SK-N-SH treated with all-trans-retinoic acid at 6 μM for 48 hours (cell line): Measurements from ENCODE around the gene RNF169.

Source experiments
- ATAC-seq: fragments of 200-7000 bp; cut with Tn5 transposase; 3 replicates; pipeline ENCODE4 v1.9.1; 2020; ENCODE audit warnings: mild to moderate bottlenecking, moderate library complexity
- ARNTL ChIP-seq: fragments of 450-650 bp; formaldehyde crosslinking; IDR thresholded peaks from 2 replicates; pipeline ENCODE4 v1.5.0; 2020; ENCODE audit warnings: low read depth, mild to moderate bottlenecking, moderate library complexity, borderline replicate concordance
- BACH2 ChIP-seq: fragments of 250-450 bp; sonication (Bioruptor Pico); IDR thresholded peaks from 2 replicates; pipeline ENCODE4 v1.9.0; 2021; ENCODE audit warnings: mild to moderate bottlenecking, borderline replicate concordance
- CSDC2 ChIP-seq: fragments of 250-450 bp; sonication (Bioruptor Pico); IDR thresholded peaks from 2 replicates; pipeline ENCODE4 v1.5.0; 2020; ENCODE audit warnings: mild to moderate bottlenecking, moderate library complexity
- ESRRG ChIP-seq: fragments of 250-450 bp; sonication (Bioruptor Pico); IDR thresholded peaks from 2 replicates; pipeline ENCODE4 v1.6.1; 2021; ENCODE audit warnings: mild to moderate bottlenecking
- ISL1 ChIP-seq: fragments of 250-450 bp; sonication (Bioruptor Pico); IDR thresholded peaks from 2 replicates; pipeline ENCODE4 v2.1.2; 2022; ENCODE audit warnings: mild to moderate bottlenecking, moderate library complexity
- OSR1 ChIP-seq: fragments of 250-450 bp; sonication (Bioruptor Pico); IDR thresholded peaks from 2 replicates; pipeline ENCODE4 v1.8.0; 2022; ENCODE audit warnings: moderate library complexity, mild to moderate bottlenecking, inconsistent platforms
- PPARA ChIP-seq: fragments of 250-450 bp; sonication (Bioruptor Pico); IDR thresholded peaks from 2 replicates; pipeline ENCODE4 v1.5.0; 2020; ENCODE audit warnings: mild to moderate bottlenecking, borderline replicate concordance
- RARB ChIP-seq: fragments of 250-450 bp; sonication (Bioruptor Pico); IDR thresholded peaks from 2 replicates; pipeline ENCODE4 v1.8.0; 2021; ENCODE audit warnings: mild to moderate bottlenecking, moderate library complexity
- SNAI2 ChIP-seq: fragments of 250-450 bp; sonication (Bioruptor Pico); IDR thresholded peaks from 2 replicates; pipeline ENCODE4 v1.5.0; 2020; ENCODE audit warnings: mild to moderate bottlenecking, moderate library complexity
- TCF4 ChIP-seq: fragments of 250-450 bp; sonication (Bioruptor Pico); IDR thresholded peaks from 2 replicates; pipeline ENCODE4 v1.8.0; 2021; ENCODE audit warnings: mild to moderate bottlenecking, moderate library complexity, borderline replicate concordance
- TOX ChIP-seq: fragments of 250-450 bp; sonication (Bioruptor Pico); IDR thresholded peaks from 2 replicates; pipeline ENCODE4 v1.8.0; 2021; ENCODE audit warnings: mild to moderate bottlenecking, moderate library complexity, borderline replicate concordance
- ZC3H10 ChIP-seq: fragments of 250-450 bp; sonication (Bioruptor Pico); IDR thresholded peaks from 2 replicates; pipeline ENCODE4 v1.5.1; 2021; ENCODE audit warnings: mild to moderate bottlenecking, moderate library complexity
- ZFP3 ChIP-seq: fragments of 250-450 bp; sonication (Bioruptor Pico); IDR thresholded peaks from 2 replicates; pipeline ENCODE4 v1.5.0; 2020; ENCODE audit warnings: mild to moderate bottlenecking, moderate library complexity
- ZFP30 ChIP-seq: fragments of 450-650 bp; formaldehyde crosslinking; IDR thresholded peaks from 2 replicates; pipeline ENCODE4 v1.5.0; 2022; ENCODE audit warnings: mild to moderate bottlenecking, moderate library complexity
- ZNF565 ChIP-seq: fragments of 450-650 bp; formaldehyde crosslinking; conservative IDR thresholded peaks from 2 replicates; pipeline ENCODE4 v1.5.0; 2020; ENCODE audit warnings: low read depth, mild to moderate bottlenecking, moderate library complexity
- ZNF70 ChIP-seq: fragments of 450-650 bp; formaldehyde crosslinking; IDR thresholded peaks from 2 replicates; pipeline ENCODE4 v1.5.0; 2020; ENCODE audit warnings: mild to moderate bottlenecking, moderate library complexity
- ZNF8 ChIP-seq: fragments of 450-650 bp; formaldehyde crosslinking; IDR thresholded peaks from 2 replicates; pipeline ENCODE4 v1.5.0; 2020; ENCODE audit warnings: mild to moderate bottlenecking, moderate library complexity
- TF ChIP-seq, protein P1 (sequence below): fragments of 250-450 bp; sonication (Bioruptor Pico); IDR thresholded peaks from 2 replicates; pipeline ENCODE4 v1.5.1; 2021; ENCODE audit warnings: mild to moderate bottlenecking, moderate library complexity
- TF ChIP-seq, protein P2 (sequence below): fragments of 250-450 bp; sonication (Bioruptor Pico); IDR thresholded peaks from 2 replicates; pipeline ENCODE4 v1.8.0; 2020; ENCODE audit warnings: mild to moderate bottlenecking, moderate library complexity, borderline replicate concordance
- TF ChIP-seq, protein P3 (sequence below): fragments of 250-450 bp; sonication (Bioruptor Pico); IDR thresholded peaks from 2 replicates; pipeline ENCODE4 v1.5.0; 2020; ENCODE audit warnings: mild to moderate bottlenecking, moderate library complexity
- TF ChIP-seq, protein P4 (sequence below): fragments of 250-450 bp; sonication (Bioruptor Pico); IDR thresholded peaks from 2 replicates; pipeline ENCODE4 v1.8.0; 2021; ENCODE audit warnings: low read depth, mild to moderate bottlenecking, moderate library complexity, borderline replicate concordance

The RNF169 gene

DNA sequence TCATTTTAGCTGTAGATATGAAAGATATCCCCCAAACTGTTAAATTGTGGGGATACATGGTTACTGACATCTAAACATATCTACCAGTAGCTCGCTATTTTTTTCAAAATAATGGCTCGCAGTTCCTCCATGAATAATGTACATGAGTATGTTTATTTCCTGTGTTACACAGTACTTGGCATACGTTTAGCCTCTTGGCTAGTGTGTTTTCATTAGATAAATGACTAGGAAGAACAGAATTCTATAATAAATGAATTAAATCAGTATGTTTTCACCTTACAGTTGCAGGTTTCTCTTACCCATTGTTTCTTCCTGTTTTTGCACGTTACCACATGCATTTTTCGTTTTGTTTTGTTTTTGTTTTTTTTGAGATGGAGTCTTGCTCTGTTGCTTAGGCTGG, 21.8 kb downstream of the RNF169 start:
- no peak for TF ChIP-seq ARNTL (CRISPR knock-in tag)
- TF ChIP-seq ZFP30 = no peak
- no peak for TF ChIP-seq OSR1 (CRISPR knock-in tag)
- no peak for TF ChIP-seq ISL1 (CRISPR knock-in tag)
- no peak for TF ChIP-seq PPARA
- TF ChIP-seq, protein P1, sequence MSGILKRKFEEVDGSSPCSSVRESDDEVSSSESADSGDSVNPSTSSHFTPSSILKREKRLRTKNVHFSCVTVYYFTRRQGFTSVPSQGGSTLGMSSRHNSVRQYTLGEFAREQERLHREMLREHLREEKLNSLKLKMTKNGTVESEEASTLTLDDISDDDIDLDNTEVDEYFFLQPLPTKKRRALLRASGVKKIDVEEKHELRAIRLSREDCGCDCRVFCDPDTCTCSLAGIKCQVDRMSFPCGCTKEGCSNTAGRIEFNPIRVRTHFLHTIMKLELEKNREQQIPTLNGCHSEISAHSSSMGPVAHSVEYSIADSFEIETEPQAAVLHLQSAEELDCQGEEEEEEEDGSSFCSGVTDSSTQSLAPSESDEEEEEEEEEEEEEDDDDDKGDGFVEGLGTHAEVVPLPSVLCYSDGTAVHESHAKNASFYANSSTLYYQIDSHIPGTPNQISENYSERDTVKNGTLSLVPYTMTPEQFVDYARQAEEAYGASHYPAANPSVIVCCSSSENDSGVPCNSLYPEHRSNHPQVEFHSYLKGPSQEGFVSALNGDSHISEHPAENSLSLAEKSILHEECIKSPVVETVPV (CRISPR knock-in tag) = no peak
- TF ChIP-seq TCF4 (CRISPR knock-in tag) = no peak
- no peak for TF ChIP-seq ZNF565
- TF ChIP-seq ESRRG (CRISPR knock-in tag) = no peak
- no peak for TF ChIP-seq ZNF8 (CRISPR knock-in tag)
- TF ChIP-seq ZC3H10 = no peak
- TF ChIP-seq ZNF70 = no peak
- TF ChIP-seq, protein P2, sequence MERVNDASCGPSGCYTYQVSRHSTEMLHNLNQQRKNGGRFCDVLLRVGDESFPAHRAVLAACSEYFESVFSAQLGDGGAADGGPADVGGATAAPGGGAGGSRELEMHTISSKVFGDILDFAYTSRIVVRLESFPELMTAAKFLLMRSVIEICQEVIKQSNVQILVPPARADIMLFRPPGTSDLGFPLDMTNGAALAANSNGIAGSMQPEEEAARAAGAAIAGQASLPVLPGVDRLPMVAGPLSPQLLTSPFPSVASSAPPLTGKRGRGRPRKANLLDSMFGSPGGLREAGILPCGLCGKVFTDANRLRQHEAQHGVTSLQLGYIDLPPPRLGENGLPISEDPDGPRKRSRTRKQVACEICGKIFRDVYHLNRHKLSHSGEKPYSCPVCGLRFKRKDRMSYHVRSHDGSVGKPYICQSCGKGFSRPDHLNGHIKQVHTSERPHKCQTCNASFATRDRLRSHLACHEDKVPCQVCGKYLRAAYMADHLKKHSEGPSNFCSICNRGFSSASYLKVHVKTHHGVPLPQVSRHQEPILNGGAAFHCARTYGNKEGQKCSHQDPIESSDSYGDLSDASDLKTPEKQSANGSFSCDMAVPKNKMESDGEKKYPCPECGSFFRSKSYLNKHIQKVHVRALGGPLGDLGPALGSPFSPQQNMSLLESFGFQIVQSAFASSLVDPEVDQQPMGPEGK (CRISPR knock-in tag) = no peak
- no peak for TF ChIP-seq TOX (CRISPR knock-in tag)
- TF ChIP-seq ZFP3 (CRISPR knock-in tag) = no peak
- ATAC-seq = no peak

DNA sequence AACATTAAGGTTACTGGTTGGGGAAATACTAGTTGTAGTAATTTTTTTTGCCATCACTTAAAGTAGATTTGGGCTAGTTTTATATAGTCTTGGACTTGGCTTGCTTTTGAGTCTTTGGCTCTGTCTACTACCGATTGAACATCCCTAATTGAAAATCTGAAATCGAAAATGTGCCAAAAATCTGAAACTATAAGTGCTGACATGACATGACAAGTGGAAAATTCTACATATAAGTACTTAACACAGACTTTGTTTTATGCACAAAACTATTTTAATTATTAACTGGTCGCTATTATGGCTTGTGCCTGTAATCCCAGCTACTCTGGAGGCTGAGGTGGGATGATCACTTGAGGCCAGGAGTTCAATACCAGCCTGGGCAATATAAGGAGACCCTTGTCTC, 22.5 kb downstream of the RNF169 start:
- no peak for TF ChIP-seq CSDC2 (CRISPR knock-in tag)
- TF ChIP-seq, protein P3, sequence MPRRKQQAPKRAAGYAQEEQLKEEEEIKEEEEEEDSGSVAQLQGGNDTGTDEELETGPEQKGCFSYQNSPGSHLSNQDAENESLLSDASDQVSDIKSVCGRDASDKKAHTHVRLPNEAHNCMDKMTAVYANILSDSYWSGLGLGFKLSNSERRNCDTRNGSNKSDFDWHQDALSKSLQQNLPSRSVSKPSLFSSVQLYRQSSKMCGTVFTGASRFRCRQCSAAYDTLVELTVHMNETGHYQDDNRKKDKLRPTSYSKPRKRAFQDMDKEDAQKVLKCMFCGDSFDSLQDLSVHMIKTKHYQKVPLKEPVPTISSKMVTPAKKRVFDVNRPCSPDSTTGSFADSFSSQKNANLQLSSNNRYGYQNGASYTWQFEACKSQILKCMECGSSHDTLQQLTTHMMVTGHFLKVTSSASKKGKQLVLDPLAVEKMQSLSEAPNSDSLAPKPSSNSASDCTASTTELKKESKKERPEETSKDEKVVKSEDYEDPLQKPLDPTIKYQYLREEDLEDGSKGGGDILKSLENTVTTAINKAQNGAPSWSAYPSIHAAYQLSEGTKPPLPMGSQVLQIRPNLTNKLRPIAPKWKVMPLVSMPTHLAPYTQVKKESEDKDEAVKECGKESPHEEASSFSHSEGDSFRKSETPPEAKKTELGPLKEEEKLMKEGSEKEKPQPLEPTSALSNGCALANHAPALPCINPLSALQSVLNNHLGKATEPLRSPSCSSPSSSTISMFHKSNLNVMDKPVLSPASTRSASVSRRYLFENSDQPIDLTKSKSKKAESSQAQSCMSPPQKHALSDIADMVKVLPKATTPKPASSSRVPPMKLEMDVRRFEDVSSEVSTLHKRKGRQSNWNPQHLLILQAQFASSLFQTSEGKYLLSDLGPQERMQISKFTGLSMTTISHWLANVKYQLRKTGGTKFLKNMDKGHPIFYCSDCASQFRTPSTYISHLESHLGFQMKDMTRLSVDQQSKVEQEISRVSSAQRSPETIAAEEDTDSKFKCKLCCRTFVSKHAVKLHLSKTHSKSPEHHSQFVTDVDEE = no peak
- TF ChIP-seq, protein P4, sequence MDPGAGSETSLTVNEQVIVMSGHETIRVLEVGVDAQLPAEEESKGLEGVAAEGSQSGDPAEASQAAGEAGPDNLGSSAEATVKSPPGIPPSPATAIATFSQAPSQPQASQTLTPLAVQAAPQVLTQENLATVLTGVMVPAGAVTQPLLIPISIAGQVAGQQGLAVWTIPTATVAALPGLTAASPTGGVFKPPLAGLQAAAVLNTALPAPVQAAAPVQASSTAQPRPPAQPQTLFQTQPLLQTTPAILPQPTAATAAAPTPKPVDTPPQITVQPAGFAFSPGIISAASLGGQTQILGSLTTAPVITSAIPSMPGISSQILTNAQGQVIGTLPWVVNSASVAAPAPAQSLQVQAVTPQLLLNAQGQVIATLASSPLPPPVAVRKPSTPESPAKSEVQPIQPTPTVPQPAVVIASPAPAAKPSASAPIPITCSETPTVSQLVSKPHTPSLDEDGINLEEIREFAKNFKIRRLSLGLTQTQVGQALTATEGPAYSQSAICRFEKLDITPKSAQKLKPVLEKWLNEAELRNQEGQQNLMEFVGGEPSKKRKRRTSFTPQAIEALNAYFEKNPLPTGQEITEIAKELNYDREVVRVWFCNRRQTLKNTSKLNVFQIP (CRISPR knock-in tag) = no peak
- TF ChIP-seq TOX (CRISPR knock-in tag) = no peak
- no peak for TF ChIP-seq ZFP3 (CRISPR knock-in tag)
- no peak for TF ChIP-seq ESRRG (CRISPR knock-in tag)
- TF ChIP-seq SNAI2 = no peak
- no peak for TF ChIP-seq PPARA
- TF ChIP-seq TCF4 (CRISPR knock-in tag) = no peak
- TF ChIP-seq ZNF565 = no peak
- no peak for TF ChIP-seq OSR1 (CRISPR knock-in tag)
- no peak for TF ChIP-seq BACH2 (CRISPR knock-in tag)
- TF ChIP-seq RARB (CRISPR knock-in tag) = no peak
- TF ChIP-seq, protein P1 (CRISPR knock-in tag) = no peak
- TF ChIP-seq ZC3H10 = no peak
- TF ChIP-seq ZNF8 (CRISPR knock-in tag) = no peak
- ATAC-seq = no peak

DNA sequence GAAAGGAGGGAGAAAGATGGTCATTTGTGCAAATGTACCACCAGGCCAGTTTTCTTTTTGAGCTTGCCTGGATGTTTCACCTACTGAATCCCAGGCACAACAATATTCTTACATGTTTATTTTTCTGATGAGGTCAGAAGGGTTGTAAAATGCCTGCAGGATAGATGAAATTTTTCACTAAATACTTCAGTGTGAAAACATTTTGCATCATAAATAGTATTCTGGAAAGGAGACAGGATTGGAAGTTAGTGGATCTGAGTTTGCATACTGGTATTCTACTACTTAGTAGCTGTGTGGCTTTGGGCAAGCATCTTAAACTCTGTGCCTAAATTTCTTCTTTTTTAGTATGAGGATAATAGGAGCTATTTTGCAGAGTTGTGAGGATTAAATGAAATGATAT, 24.8 kb downstream of the RNF169 start:
- ATAC-seq = no peak
- TF ChIP-seq TCF4 (CRISPR knock-in tag) = no peak
- no peak for TF ChIP-seq ZNF8 (CRISPR knock-in tag)
- TF ChIP-seq, protein P3 = no peak
- no peak for TF ChIP-seq ZNF565
- no peak for TF ChIP-seq CSDC2 (CRISPR knock-in tag)
- TF ChIP-seq, protein P4 (CRISPR knock-in tag) = no peak
- no peak for TF ChIP-seq ZFP3 (CRISPR knock-in tag)
- TF ChIP-seq ZNF70 = no peak
- TF ChIP-seq, protein P2 (CRISPR knock-in tag) = no peak
- no peak for TF ChIP-seq ZC3H10
- TF ChIP-seq SNAI2 = no peak
